SK-N-SH (cell line): ENCODE results near the gene EFNB1. TPM values are rescaled to one million over a fixed set of nuclear protein-coding genes. Genes with fewer than 3 reads are reported as not detected.

Source experiments
- CTCF ChIA-PET: fragments of 300-600, 350-600 bp; formaldehyde crosslinking; extraction: SDS; loops from one replicate; lab custom pipeline; 2021; lab: Yijun Ruan, JAX
- POLR2A ChIA-PET: fragments of 350-600 bp; sonication (Branson Sonifier 250); formaldehyde crosslinking; extraction: SDS; loops from one replicate; lab custom pipeline; 2020; ENCODE audit warnings: antibody characterized with exemption, inconsistent platforms; lab: Yijun Ruan, JAX
- DNase-seq: peaks from one replicate; pipeline ENCODE4 v3.0.0; 2012
- H2AFZ ChIP-seq: fragments of 200-600 bp; sonication (generic); 2 replicates; pipeline ENCODE4 v1.8.1; 2016; ENCODE audit warnings: antibody characterized with exemption, mild to moderate bottlenecking, low read depth
- H3F3A ChIP-seq: fragments of 200-600 bp; sonication (generic); replicated peaks from 2 replicates; pipeline ENCODE3; 2016; ENCODE audit warnings: antibody characterized with exemption, mild to moderate bottlenecking; ENCODE audit not compliant: insufficient read depth
- H3K27ac ChIP-seq, 2 experiments: fragments of 200-500 bp in 1 of 2; fragments of 200-600 bp in 1 of 2; sonication (Bioruptor generic) in 1 of 2; sonication (generic), shearing (Covaris generic) in 1 of 2; 2 replicates each; pipeline versions ENCODE4 v1.5.1 to v1.6.1; 2014 to 2016; ENCODE audit warnings: low read depth in 2 of 2, inconsistent platforms in 1 of 2, low read length in 1 of 2, mild to moderate bottlenecking in 1 of 2, mixed read lengths in 1 of 2
- H3K27me3 ChIP-seq: fragments of 200-600 bp; sonication (generic), shearing (Covaris generic); 2 replicates; pipeline ENCODE4 v1.6.1; 2016; ENCODE audit warnings: mixed run types; ENCODE audit not compliant: insufficient read depth
- H3K36me3 ChIP-seq, 2 experiments: fragments of 200-500 bp in 1 of 2; fragments of 200-600 bp in 1 of 2; sonication (Bioruptor generic) in 1 of 2; sonication (generic) in 1 of 2; replicated peaks in 1 of 2; 2 replicates each; pipeline versions ENCODE3 to v1.5.1; 2014 to 2016; ENCODE audit warnings: low read length in 1 of 2, mild to moderate bottlenecking in 1 of 2; ENCODE audit not compliant: insufficient read depth in 2 of 2, control insufficient read depth in 1 of 2
- H3K4me1 ChIP-seq, 2 experiments: fragments of 200-500 bp in 1 of 2; fragments of 200-600 bp in 1 of 2; sonication (Bioruptor generic) in 1 of 2; sonication (generic), shearing (Covaris generic) in 1 of 2; 2 replicates each; pipeline versions ENCODE4 v1.5.1 to v1.6.1; 2014 to 2016; ENCODE audit warnings: low read depth in 1 of 2, low read length in 1 of 2, mixed run types in 1 of 2; ENCODE audit not compliant: insufficient read depth in 2 of 2, control insufficient read depth in 1 of 2
- H3K4me2 ChIP-seq: fragments of 200-600 bp; sonication (generic), shearing (Covaris generic); 2 replicates; pipeline ENCODE4 v1.6.1; 2017; ENCODE audit warnings: mixed run types
- H3K4me3 ChIP-seq, 2 experiments: fragments of 200-500 bp in 1 of 2; fragments of 200-600 bp in 1 of 2; sonication (Bioruptor generic) in 1 of 2; sonication (generic), shearing (Covaris generic) in 1 of 2; 2 replicates each; pipeline versions ENCODE4 v1.5.1 to v1.8.1; 2014 to 2016; ENCODE audit warnings: low read depth in 2 of 2, inconsistent platforms in 1 of 2, low read length in 1 of 2, mild to moderate bottlenecking in 1 of 2, mixed read lengths in 1 of 2, moderate library complexity in 1 of 2
- H3K79me2 ChIP-seq: fragments of 200-600 bp; sonication (generic); 2 replicates; pipeline ENCODE4 v1.8.1; 2017; ENCODE audit warnings: mild to moderate bottlenecking; ENCODE audit not compliant: insufficient read depth
- H3K9ac ChIP-seq: fragments of 200-600 bp; sonication (generic); 2 replicates; pipeline ENCODE4 v1.6.1; 2017; ENCODE audit warnings: mixed run types
- H3K9me2 ChIP-seq: fragments of 200-600 bp; sonication (generic); 2 replicates; pipeline ENCODE4 v1.6.1; 2017; ENCODE audit warnings: mixed run types
- H3K9me3 ChIP-seq: fragments of 200-600 bp; sonication (generic); 2 replicates; pipeline ENCODE4 v1.6.1; 2017; ENCODE audit warnings: mixed run types, mild to moderate bottlenecking, moderate library complexity
- H4K20me1 ChIP-seq: fragments of 200-600 bp; sonication (generic); 2 replicates; pipeline ENCODE4 v1.6.1; 2017; ENCODE audit warnings: mild to moderate bottlenecking, mixed run types; ENCODE audit not compliant: insufficient read depth
- FOXJ3 ChIP-seq: sonication (generic); formaldehyde crosslinking; IDR thresholded peaks from 2 replicates; pipeline ENCODE4 v1.5.1; 2020; ENCODE audit warnings: mild to moderate bottlenecking, missing genetic modification reagents
- GABPA ChIP-seq: IDR thresholded peaks from 2 replicates; pipeline ENCODE4 v1.4.0; 2012; ENCODE audit warnings: low read depth, mild to moderate bottlenecking
- NFIC ChIP-seq: IDR thresholded peaks from 2 replicates; pipeline ENCODE4 v1.4.0; 2012; ENCODE audit warnings: borderline replicate concordance
- NRF1 ChIP-seq: IDR thresholded peaks from 2 replicates; pipeline ENCODE4 v1.6.1; 2012; ENCODE audit warnings: low read depth, mild to moderate bottlenecking, low read length
- POLR2AphosphoS5 ChIP-seq: IDR thresholded peaks from 2 replicates; pipeline ENCODE4 v1.6.1; 2012; ENCODE audit warnings: low read depth, low read length
- RAD21 ChIP-seq: IDR thresholded peaks from 2 replicates; pipeline ENCODE4 v1.6.1; 2012; ENCODE audit warnings: mild to moderate bottlenecking, low read length
- RFX5 ChIP-seq: IDR thresholded peaks from 2 replicates; pipeline ENCODE4 v1.6.1; 2012; ENCODE audit warnings: mild to moderate bottlenecking, improper control_type of control experiment, low read length
- RXRA ChIP-seq: IDR thresholded peaks from 2 replicates; pipeline ENCODE4 v1.4.0; 2012; ENCODE audit warnings: low read depth, mild to moderate bottlenecking, borderline replicate concordance
- SIN3A ChIP-seq: IDR thresholded peaks from 2 replicates; pipeline ENCODE4 v1.6.1; 2012; ENCODE audit warnings: low read depth, mild to moderate bottlenecking, low read length, moderate library complexity, borderline replicate concordance
- TCF12 ChIP-seq: IDR thresholded peaks from 2 replicates; pipeline ENCODE4 v1.4.0; 2012
- YY1 ChIP-seq: IDR thresholded peaks from 2 replicates; pipeline ENCODE4 v1.4.0; 2012; ENCODE audit warnings: low read depth, mild to moderate bottlenecking
- WGBS: methylation state at CpG from one replicate; pipeline ENCODE4 v1.1.6; 2017; ENCODE audit warnings: low lambda C conversion rate; 5-methylcytosine and 5-hydroxymethylcytosine counted together
- polyA plus RNA-seq, 3 experiments: library from polyadenylated mRNA; depleted of rRNA; stranded (reverse); fragments of >200 nt; gene quantifications; 2 replicates each; pipeline ENCODE4 v1.2.3, GENCODE V29; 2012

The EFNB1 gene
- polyA plus RNA-seq, 1 of the 3 experiments (the other 2 are of a cell fraction), result 8.4 TPM

DNA sequence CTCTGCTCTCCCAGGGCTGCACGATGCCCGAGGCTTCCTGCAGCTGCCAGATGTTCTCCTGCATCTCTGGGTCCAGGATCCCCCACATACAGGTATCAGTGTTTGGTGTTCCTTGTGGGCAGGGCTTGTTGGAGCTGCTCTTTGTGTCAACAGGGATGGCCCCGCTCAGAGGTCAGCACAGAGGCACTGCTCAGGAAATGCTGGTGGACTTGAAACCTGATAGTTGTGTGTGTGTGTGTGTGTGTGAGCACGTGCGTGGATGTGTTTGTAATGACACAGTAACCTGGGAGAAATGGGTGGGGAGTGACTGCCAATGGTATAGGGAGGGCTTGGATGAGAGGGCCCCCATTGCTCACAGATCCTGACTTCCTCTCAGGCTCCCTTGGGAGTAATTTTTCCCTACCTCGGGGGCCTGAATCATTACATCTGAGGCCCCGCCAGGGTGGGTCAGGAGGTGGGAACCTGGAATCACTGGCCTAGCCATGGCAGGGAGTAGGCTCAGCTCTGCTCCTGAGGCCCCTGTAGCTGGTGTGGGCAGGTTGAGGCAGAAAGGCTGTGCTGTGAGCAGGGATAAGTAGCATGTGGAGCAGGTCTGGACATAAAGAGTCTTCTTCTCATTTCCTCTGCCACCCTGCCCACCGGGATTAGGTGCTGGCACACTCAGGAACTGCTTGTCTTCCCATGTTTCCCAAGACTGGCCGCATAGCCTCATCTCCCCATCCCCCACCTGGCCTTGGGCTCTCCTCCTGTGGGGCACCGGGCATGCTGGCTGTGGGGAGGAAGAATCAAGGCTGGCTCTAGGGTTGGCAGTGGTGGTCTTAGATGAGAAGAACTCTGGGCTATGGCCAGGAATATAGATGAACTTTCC lies 2.5 kb upstream of the EFNB1 start:
- no peaks in the 10 kb centered on the region for H3K9me3 ChIP-seq
- 29% methylated on average over 8 of the region's 10 CpGs for WGBS
- POLR2A ChIA-PET, result no interaction called here
- CTCF ChIA-PET, result interaction anchor here (1.5 to 6.6 kb wide), 10 partner anchors 67 to 469 kb away, joined by 6 to 95 read pairs (median 19); no protein-coding TSS in a partner anchor
- no peaks in the 10 kb centered on the region for H4K20me1 ChIP-seq
- no peak overlapping the region for H3K9ac ChIP-seq
- H3K27me3 ChIP-seq, result peaks cover 12% of the 10 kb centered on the region; the same call in 1 of the 2 replicates
- TF ChIP-seq POLR2AphosphoS5 (no peak), RFX5 (no peak), YY1 (no peak), RAD21 (no peak), TCF12 (no peak), RXRA (no peak), NFIC (no peak), SIN3A (no peak), NRF1 (no peak), FOXJ3 (CRISPR knock-in tag) (no peak)
- no peak overlapping the region for H2AFZ ChIP-seq
- H3F3A ChIP-seq, result no peaks in the 10 kb centered on the region
- peaks cover 0 to 2% of the 10 kb centered on the region in 2 experiments; a peak in 1 of 4 replicates for H3K4me1 ChIP-seq
- no peak overlapping the region for H3K4me2 ChIP-seq
- H3K9me2 ChIP-seq, result no peaks in the 10 kb centered on the region
- DNase-seq, result no peak
- H3K4me3 ChIP-seq, result no peak overlapping the region
- no peak overlapping the region for H3K27ac ChIP-seq
- H3K36me3 ChIP-seq, result no peaks in the 10 kb centered on the region
- no peaks in the 10 kb centered on the region for H3K79me2 ChIP-seq

DNA sequence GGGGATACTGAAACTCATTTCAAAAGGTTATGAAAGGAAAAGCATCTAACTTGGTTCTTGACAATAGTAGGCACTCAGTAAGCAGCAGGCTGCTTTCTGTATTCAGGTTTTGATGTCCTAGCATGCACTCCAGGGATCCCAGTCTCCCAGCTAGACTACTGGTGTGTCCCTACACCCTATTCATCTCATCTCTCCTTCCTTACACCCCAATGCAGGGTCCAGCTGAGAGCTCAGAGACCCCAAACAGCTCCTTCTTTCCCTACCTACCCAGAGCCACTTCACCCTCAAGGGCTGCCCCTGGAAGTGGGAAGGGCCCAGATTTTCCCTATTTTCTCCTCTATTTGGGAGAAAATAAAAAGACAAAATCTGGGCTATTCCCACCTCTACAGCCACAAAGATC lies 1.6 kb upstream of the EFNB1 start:
- Histone ChIP-seq H3K4me3 (no peak overlapping the region), H3K27ac (no peak overlapping the region), H3K4me2 (no peak overlapping the region), H3K9me3 (no peaks in the 10 kb centered on the region), H2AFZ (no peak overlapping the region), H3K79me2 (no peaks in the 10 kb centered on the region), H3K4me1 (peaks cover 0 to 8% of the 10 kb centered on the region in 2 experiments; a peak in 1 of 4 replicates), H3F3A (no peaks in the 10 kb centered on the region), H3K9me2 (no peaks in the 10 kb centered on the region), H3K36me3 (no peaks in the 10 kb centered on the region), H3K9ac (no peak overlapping the region), H3K27me3 (peaks cover 15% of the 10 kb centered on the region; the same call in 1 of the 2 replicates), H4K20me1 (no peaks in the 10 kb centered on the region)
- TF ChIP-seq GABPA, result no peak
- no peak for DNase-seq
- ChIA-PET POLR2A (interaction anchor here (1.1 to 3.2 kb wide), 4 partner anchors 68 to 560 kb away, joined by 6 to 26 read pairs (median 18); no protein-coding TSS in a partner anchor), CTCF (interaction anchor here (0.6 to 6.6 kb wide), 78 partner anchors 11 to 1325 kb away, joined by 3 to 95 read pairs (median 5); no protein-coding TSS in a partner anchor)
